Panc1 (cell line): ENCODE measurements around the gene TMEM161B. TPM values are rescaled to one million over a fixed set of nuclear protein-coding genes. Genes with fewer than 3 reads are reported as not detected.

ENCODE experiments used
- ATAC-seq: fragments of 200-7000 bp; cut with Tn5 transposase; 2 replicates; pipeline ENCODE4 v1.9.1; 2020; ENCODE audit warnings: mild to moderate bottlenecking, moderate library complexity
- BruUV-seq: library from RNA; stranded (reverse); fragments of 400-500 nt; replicated peaks from 2 replicates; lab custom pipeline; 2021; lab: Mats Ljungman, UMichigan
- CTCF ChIA-PET: fragments of 300-600 bp; sonication (Branson Sonifier 250); formaldehyde crosslinking; loops from one replicate; lab custom pipeline; 2022; ENCODE audit warnings: antibody characterized with exemption; lab: Charles Lee
- POLR2A ChIA-PET: fragments of 300-600 bp; sonication (Branson Sonifier 250); formaldehyde crosslinking; loops from one replicate; lab custom pipeline; 2022; ENCODE audit warnings: antibody characterized with exemption; lab: Charles Lee
- DNase-seq: peaks from one replicate; pipeline ENCODE4 v3.0.0-alpha.2; 2010; ENCODE audit warnings: low read depth, low spot score
- H3K27ac ChIP-seq: 2 replicates; pipeline ENCODE4 v1.5.1; 2011; ENCODE audit warnings: mild to moderate bottlenecking, low read length, inconsistent platforms
- H3K27me3 ChIP-seq: fragments of 200-500 bp; sonication (Bioruptor generic); 2 replicates; pipeline ENCODE4 v1.6.0; 2014; ENCODE audit warnings: low read length, inconsistent platforms; ENCODE audit not compliant: control insufficient read depth, insufficient read depth
- H3K36me3 ChIP-seq: fragments of 200-500 bp; sonication (Bioruptor generic); 2 replicates; pipeline ENCODE4 v1.5.1; 2014; ENCODE audit warnings: inconsistent platforms, mild to moderate bottlenecking, low read length, moderate library complexity; ENCODE audit not compliant: control insufficient read depth, insufficient read depth
- H3K4me1 ChIP-seq: 2 replicates; pipeline ENCODE4 v1.5.1; 2011; ENCODE audit warnings: inconsistent platforms, mild to moderate bottlenecking, low read length, moderate library complexity; ENCODE audit not compliant: control insufficient read depth, insufficient read depth
- H3K4me3 ChIP-seq, 2 experiments: 2 replicates each; pipeline ENCODE4 v1.5.1; 2011 to 2012; ENCODE audit warnings: low read depth in 2 of 2, low read length in 2 of 2, mild to moderate bottlenecking in 2 of 2, inconsistent platforms in 1 of 2, moderate library complexity in 1 of 2
- H3K9me3 ChIP-seq: fragments of 200-500 bp; sonication (Bioruptor generic); 2 replicates; pipeline ENCODE4 v1.5.1; 2014; ENCODE audit warnings: low read depth, mild to moderate bottlenecking, inconsistent platforms, low read length, moderate library complexity; ENCODE audit not compliant: control insufficient read depth, insufficient read depth
- CTCF ChIP-seq: fragments of 450-650 bp; IDR thresholded peaks from 2 replicates; pipeline ENCODE4 v1.5.1; 2017; ENCODE audit warnings: mild to moderate bottlenecking
- POLR2AphosphoS5 ChIP-seq: IDR thresholded peaks from 2 replicates; pipeline ENCODE4 v1.6.1; 2012; ENCODE audit warnings: mild to moderate bottlenecking, low read depth, low read length, moderate library complexity
- SIN3A ChIP-seq: IDR thresholded peaks from 2 replicates; pipeline ENCODE4 v1.6.1; 2012; ENCODE audit warnings: low read depth, mild to moderate bottlenecking, low read length, moderate library complexity, borderline replicate concordance; ENCODE audit not compliant: insufficient read depth
- TCF7L2 ChIP-seq: IDR thresholded peaks from 2 replicates; pipeline ENCODE4 v1.6.1; 2011; ENCODE audit warnings: mild to moderate bottlenecking, low read depth, low read length, inconsistent platforms
- in situ Hi-C: cut with HindIII; loops from 2 replicates; pipeline ENCODE4 v1.10.0; 2016; ENCODE audit warnings: low sequenced_read_pairs, low pct_unique_long_range_greater_than_20kb
- intact Hi-C: fragments of 100-400 bp; cut with micrococcal nuclease; formaldehyde crosslinking; loops from one replicate; pipeline ENCODE4 v1.10.0; 2022; ENCODE audit not compliant: unreplicated experiment
- total RNA-seq: library from RNA; stranded (reverse); gene quantifications from one replicate; pipeline ENCODE4 v1.2.1, GENCODE V29; 2021; ENCODE audit not compliant: unreplicated experiment
- TF ChIP-seq, protein P1 (sequence below), 2 experiments: IDR thresholded peaks; 2 replicates each; pipeline ENCODE4 v1.6.1; 2011 to 2012; ENCODE audit warnings: low read depth in 2 of 2, control low read depth in 1 of 2, low read length in 1 of 2, mild to moderate bottlenecking in 1 of 2, moderate library complexity in 1 of 2; ENCODE audit not compliant: insufficient read depth in 1 of 2

The TMEM161B gene
- total RNA-seq, 1 experiment from 2014 or later = 16.3 TPM

GRCh38 chr5:88258636-88259035 is 10.0 kb downstream of the TMEM161B start:
- POLR2A ChIA-PET = no interaction called here
- in situ Hi-C loops = no loop called here
- CTCF ChIA-PET = no interaction called here
- no peaks in the 10 kb centered on the region for H3K36me3 ChIP-seq
- no peak overlapping the region for H3K27ac ChIP-seq
- no peaks in the 10 kb centered on the region for H3K9me3 ChIP-seq
- DNase-seq = no peak
- no TSS peak for BruUV-seq
- H3K4me1 ChIP-seq = no peaks in the 10 kb centered on the region
- no peak for ATAC-seq
- no peak overlapping the region for H3K4me3 ChIP-seq
- no peak for TF ChIP-seq TCF7L2
- TF ChIP-seq, protein P1, sequence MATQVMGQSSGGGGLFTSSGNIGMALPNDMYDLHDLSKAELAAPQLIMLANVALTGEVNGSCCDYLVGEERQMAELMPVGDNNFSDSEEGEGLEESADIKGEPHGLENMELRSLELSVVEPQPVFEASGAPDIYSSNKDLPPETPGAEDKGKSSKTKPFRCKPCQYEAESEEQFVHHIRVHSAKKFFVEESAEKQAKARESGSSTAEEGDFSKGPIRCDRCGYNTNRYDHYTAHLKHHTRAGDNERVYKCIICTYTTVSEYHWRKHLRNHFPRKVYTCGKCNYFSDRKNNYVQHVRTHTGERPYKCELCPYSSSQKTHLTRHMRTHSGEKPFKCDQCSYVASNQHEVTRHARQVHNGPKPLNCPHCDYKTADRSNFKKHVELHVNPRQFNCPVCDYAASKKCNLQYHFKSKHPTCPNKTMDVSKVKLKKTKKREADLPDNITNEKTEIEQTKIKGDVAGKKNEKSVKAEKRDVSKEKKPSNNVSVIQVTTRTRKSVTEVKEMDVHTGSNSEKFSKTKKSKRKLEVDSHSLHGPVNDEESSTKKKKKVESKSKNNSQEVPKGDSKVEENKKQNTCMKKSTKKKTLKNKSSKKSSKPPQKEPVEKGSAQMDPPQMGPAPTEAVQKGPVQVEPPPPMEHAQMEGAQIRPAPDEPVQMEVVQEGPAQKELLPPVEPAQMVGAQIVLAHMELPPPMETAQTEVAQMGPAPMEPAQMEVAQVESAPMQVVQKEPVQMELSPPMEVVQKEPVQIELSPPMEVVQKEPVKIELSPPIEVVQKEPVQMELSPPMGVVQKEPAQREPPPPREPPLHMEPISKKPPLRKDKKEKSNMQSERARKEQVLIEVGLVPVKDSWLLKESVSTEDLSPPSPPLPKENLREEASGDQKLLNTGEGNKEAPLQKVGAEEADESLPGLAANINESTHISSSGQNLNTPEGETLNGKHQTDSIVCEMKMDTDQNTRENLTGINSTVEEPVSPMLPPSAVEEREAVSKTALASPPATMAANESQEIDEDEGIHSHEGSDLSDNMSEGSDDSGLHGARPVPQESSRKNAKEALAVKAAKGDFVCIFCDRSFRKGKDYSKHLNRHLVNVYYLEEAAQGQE (IDR thresholded peaks at IDR 0.05; ENCODE audit: insufficient read depth in 1 of 2, low read depth in 2 of 2, low read length in 1 of 2) = no peak
- no peak for TF ChIP-seq SIN3A
- no peak for TF ChIP-seq CTCF
- intact Hi-C loops = no loop called here
- no peaks in the 10 kb centered on the region for H3K27me3 ChIP-seq

DNA sequence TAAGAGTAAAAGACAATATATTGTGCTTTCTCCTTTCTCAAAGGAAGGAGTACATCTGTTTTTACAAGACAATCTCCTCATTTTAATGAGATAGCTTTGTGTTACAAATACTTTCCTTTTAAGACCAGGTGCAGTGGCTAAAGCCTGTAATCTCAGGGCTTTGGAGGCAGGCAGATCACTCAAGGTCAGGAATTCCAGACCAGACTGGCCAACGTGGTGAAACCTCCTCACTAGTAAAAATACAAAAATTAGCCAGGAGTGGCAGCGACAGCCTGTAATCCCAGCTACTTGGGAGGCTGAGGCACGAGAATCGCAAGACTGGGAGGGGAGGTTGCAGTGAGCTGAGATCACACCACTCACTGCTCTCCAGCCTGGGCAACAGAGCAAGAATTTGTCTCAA is 11.8 kb downstream of the TMEM161B start:
- POLR2A ChIA-PET = no interaction called here
- ATAC-seq (no peak), DNase-seq (no peak)
- no peaks in the 10 kb centered on the region for H3K27me3 ChIP-seq
- H3K4me3 ChIP-seq = no peak overlapping the region
- BruUV-seq = no TSS peak
- H3K27ac ChIP-seq = no peak overlapping the region
- intact Hi-C loops (no loop called here), in situ Hi-C loops (no loop called here)
- H3K4me1 ChIP-seq = no peaks in the 10 kb centered on the region
- no peaks in the 10 kb centered on the region for H3K36me3 ChIP-seq
- no peak for TF ChIP-seq CTCF
- TF ChIP-seq, protein P1 (IDR thresholded peaks at IDR 0.05; ENCODE audit: insufficient read depth in 1 of 2, low read depth in 2 of 2, low read length in 1 of 2) = no peak
- no peak for TF ChIP-seq TCF7L2
- no peak for TF ChIP-seq POLR2AphosphoS5
- TF ChIP-seq SIN3A = no peak
- no peaks in the 10 kb centered on the region for H3K9me3 ChIP-seq
- CTCF ChIA-PET = no interaction called here
